NCI-H774 (cell line): ENCODE measurements around the gene CELF2.

Experiments used
- DNase-seq: peaks from one replicate; lab custom pipeline; 2025; lab: John Stamatoyannopoulos, UW

CELF2 gene

DNA sequence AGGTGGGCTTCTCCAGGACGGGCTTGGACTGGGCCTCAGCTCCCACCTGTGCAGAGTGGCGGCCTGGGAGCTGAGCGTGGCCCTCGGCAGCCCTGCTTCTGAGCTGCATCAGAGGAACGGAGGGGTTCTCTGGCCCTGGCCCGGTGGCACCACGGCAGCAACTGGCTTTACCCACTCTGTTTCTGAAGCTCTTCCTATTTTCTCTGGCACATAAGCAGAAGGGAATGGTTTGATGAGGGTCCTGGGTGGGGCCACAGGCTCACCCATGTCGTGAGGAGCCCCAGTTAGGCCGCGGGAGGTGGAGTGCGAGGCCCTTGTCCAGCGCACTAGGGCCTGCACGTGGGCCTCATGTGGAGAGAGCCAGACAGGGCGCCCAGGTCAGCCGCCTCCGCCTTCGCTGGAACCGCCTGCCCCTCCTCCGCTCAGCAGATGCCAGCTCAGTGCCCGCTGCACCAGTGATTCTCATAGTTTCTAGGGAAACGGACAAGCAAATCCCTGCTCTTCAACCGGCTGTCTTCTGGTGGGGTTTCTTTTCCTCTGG, 284.0 kb downstream of the CELF2 start:
- no peak for DNase-seq

DNA sequence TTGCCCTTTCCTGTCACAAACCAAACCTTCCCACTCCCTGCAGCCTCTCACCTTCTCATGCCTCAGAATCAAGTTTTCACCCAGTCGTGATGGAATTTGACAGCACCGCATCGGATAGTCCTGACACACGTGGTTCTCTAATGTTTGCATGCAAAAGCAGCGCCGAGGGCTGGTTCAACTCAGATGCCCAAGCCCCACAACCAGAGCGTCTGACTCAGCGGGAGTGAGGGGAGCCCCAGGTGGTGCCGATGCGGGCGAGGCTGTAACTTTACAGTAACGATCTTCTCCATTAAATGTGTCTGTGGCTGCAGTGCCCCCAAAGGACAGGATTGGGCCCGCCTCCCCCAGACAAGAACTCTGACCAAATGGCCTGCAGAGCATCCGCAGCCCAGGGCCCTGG, 284.5 kb downstream of the CELF2 start:
- no peak for DNase-seq

DNA sequence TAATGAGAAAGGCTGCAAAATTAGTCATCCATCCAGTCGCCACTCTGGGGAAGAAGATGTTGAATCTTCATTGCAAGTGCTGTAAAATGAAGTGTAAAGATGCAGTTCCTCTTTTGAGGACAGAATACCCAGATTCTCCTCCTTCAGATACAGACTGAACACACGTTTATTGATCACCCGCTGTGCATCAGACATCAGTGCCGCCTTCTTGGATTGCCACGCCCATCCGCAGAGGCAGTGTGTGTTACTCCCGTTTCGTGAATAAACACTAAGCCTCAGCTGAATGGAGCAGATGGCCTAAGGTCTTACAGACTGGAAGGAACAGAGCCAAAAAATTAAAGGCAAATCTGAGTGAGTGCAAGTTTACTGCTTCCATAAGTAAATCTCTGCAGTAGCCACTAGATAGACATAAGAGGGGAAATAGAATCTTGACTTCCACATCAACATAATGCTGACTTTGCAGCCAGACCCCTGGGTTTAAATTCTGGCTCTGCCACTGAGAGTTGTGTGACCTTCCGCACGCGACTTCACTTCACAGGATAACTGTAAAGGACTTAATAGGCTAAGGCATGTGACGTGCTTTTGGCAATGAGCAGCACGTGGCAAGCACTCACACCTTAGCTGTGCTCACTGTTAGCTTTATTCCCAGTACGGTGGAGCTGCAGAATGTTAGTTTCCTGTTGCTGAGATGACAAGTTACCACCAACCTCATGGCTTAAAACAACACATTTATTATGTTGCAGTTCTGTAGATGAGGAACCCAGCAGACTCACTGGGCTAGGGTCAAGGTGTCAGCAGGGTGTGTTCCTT, 285.9 kb downstream of the CELF2 start:
- no peak for DNase-seq

DNA sequence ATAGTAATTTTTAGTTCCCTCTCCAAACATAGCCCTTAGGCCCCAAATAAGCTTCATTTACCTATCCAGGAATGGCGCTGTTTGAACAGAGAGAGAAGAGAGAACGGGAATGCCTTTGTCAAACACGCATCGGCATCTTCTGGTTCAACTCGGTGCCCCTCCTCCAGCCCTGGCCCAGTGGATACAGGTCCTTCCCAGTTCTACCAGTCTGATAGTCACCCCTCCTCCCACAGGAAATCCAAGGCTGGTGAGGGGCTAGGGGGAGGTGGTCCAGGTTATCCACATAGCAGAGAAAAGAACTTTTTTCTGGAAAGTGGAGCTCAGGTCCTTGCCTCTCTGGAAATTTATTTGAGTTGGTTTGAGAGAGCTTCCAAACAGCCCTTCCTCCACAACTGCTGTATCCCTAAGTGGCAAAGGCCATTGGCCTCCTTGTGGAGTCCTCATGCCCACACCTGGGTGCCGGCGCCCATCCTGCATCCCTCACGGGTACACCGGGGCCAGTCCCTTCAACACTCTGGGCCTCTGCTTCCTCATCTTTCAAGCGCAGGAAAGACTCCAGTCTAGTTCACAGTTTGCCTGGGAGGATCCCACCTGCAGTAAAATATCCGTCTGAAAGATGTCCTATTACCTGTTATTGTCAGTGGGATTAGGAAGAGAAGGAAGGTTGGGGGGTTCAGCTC, 287.4 kb downstream of the CELF2 start:
- no peak for DNase-seq

DNA sequence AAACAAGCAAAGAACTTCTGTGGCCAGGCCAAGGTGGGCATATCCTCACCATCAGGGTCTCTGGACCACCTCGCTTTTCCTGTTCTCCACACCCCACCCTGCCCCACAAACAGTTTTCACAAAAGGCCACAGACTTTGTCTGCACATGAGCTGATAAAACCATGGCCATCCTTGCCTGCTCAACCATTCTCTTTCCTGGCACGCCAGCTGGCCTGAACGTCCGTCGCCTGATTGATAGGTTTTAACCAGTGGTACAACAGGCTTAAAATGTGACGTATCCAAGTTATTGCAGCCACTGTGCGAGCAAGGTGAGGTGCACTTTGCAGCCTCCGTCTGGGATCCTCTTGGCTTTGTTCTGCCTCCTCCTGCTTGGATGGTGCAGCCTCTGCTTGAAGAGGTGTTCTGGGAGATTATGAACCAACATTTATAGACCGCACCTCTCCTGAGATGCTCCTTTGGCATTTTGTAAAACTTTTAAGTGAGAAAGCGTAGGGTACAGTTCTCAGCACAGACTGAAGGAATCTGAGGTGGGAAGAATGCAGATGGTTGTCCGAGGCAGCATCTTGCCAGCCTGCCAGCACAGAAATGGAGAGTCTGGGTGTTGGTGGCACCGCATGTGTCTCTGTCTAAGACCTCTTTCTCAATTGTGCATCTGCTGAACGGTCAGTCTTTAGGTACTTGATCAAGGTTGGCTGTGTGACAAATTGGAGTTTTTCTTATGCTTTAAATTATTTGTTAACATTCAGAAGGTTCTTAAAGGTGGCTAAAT, 288.3 kb downstream of the CELF2 start:
- no peak for DNase-seq

DNA sequence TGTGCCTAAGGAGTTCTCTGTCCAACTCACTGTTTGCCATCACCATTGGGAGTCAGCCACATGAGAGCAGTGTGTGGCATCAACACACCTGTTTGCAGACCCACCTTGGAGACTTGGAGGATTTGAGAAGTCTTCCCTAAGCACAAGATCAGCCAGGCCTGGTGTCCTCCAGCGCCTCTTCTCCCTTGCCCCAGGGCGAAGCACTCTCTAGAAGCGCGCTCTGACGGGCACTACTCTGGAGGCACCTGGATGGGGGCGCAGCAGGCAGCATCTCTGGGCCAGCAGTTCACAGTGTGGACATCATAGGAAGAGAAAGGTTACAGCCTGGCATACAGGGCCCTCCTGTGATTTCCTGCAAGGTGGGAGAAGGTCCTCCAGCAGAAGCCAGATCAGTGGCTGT, 289.3 kb downstream of the CELF2 start:
- DNase-seq = no peak

DNA sequence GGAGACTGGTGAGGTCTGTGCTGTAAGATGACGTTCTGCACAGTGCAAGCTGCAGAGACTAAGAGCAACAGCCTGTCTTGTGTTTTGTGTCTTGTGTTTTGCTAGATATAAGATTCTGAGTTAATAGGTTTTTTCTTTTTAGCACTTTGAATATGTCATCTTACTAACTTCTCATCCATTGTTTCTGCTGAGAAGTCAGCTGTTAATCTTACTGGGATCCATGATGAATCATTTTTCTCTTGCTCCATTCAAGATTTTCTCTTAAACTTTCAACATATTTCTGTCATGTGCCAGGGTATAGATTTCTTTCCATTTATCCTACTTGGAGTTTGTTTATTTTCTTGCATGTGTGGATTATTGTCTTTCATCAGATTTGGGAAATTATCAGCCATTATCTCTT, 290.3 kb downstream of the CELF2 start:
- DNase-seq = no peak

DNA sequence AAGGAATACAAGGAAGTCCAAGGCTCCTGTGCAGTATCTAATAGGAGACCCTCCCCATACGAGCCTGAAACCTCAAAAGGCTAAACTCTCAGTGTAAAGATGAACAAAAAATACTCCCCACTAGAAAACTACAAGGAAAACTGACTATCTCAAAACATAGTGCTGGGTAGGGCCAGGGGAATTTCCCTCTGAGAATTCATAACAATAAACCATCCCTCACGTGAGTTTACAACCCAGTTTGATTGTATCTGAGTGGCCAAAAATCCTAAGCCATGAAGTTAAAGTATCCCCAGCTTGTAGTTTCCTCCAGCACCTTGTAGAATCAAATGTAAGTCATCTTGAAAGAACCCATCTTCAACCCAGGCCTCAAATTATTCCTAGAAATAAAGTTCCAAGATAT, 293.4 kb downstream of the CELF2 start:
- DNase-seq = no peak

DNA sequence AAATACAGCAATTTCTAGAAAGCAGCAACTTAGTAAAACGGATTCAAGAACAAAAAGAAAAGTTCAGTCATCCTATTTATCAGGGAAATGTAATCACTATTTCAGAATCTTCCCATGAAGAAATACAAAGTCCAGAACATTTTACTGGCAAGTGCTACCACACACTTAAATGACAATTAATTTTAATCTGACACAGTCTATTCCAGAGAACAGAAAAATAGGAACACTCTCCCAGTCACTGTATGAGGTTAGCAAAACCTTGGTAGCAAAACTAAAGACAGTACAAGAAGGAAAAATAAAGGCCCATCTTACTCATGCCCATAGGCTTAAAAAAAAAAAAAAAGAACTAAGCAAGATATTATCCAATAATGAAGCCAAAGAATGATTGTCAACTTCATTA, 295.8 kb downstream of the CELF2 start:
- DNase-seq = no peak

DNA sequence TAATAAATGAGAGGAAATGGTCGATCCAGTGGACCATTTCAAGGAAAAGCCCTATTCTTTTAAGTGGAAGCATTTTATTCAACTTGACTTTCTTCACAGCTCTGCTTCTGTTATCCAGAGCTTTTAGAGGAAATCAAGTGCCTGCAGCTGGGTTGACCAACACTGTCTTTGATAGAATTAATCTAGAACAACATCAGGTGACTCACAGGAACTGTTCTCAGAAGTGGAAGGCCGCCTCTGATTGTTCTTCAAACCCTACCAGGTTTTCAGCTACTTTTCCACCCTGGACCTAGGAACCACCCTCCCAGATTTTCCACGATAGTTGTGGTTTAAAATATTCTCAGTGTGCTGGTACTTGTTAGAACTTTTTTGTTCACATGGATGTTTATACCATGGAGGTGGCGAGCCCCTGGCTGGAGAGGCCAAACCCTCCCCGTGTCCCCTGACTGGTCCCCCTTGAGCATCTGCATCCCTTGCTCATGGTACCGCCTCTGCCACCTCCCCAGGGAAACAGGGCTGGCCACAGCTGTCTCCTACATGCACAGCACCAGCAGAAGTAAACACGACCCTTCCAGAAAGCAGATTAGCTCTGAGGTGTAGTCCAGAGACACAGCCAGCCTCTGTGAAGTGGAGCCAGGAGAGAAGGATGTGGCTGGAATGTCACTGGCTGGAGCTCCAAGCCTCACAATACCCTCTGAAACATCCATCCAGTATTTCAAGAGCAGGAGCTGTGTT, 300.4 kb downstream of the CELF2 start:
- no peak for DNase-seq

DNA sequence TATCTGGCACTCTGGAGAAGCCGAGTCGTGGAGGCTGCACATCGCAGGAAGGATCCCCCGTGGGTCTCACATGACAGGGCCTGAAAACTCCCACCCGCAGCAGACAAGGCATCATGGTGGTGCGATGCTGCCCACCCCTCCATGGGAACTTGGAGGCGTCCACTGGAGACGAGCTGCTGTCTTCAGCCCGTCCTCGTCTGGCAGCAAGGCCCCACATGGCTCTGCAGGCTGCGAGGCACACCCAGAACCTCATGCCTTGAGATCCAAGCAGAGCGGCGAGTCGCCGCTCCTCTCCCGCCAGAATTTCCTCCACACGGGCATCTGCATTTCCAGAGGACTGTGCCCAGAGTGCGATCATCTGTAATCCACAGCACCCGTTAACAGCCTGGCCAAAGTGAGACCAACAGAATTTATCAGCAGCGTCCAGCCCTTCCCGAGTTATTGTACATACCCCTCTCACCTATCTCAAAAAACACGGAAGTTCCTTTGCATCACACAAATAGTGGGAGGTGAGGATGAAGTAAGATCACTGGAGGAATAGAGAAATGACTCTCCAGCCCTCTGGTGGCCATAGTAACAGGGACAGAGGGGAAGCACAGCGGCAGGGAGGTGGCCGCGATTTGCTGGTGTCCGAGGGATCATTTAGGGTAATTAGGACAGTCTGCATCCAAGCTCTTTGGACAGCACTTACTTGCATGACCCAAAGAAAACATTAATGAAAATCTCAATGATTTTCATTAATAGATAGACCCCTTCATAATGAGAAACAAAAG, 301.3 kb downstream of the CELF2 start:
- no peak for DNase-seq

DNA sequence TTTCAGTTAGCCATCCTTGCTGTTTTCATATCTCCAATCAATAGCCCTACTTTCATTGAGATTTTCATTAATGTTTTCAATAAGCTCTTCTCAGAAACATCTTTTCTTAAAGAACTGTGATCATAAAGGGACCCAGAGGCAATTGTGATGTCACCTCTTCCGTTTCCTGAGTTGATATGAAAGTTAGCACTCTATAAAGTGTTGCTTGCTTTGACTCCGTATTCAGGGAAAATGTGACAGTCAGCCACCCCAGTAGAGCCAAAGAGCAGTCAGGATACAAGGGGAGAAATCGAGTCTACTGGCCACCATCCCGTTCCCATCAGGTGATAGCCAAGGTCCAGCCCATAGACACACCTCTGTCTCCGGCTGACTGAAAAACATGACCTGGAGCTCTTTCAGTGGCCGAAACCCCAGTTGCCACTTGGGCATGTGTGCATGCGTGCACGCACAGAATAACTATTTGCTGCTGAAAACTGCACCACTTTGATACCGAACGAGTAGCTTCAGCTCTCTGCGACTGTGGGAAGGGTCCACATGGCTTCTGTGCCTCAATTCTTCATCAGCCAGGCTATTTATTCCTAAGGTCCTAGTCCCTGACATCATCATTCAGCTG, 302.4 kb downstream of the CELF2 start:
- DNase-seq = no peak

DNA sequence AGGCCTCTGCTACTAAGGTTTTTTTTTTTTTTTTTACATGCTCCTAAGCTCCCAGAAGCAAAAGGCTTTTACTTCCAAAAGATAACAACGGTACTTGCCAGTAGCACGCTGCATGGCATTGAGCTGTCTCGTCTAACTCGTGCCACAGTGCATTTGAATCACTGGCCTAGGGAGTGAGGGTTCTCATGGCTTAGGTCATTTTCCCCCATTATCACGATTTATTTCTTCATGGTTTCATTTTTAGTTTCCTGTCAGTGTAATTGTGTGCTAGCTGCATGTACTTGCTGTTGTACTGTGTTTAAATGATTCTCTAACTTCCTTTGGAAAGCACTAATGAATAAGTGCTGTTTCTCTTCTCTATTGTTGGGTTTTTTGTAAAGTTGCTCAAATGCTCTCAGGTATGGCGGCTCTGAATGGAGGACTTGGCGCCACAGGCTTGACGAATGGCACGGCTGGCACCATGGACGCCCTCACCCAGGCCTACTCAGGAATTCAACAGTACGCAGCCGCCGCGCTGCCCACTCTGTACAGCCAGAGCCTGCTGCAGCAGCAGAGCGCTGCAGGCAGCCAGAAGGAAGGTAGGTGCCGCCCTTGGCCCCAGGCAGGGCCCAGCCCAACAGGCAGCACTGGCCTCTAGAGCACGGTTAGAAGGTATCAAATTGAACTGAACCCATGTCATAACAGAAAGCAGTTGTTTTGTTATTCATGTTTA, 303.3 kb downstream of the CELF2 start:
- no peak for DNase-seq

DNA sequence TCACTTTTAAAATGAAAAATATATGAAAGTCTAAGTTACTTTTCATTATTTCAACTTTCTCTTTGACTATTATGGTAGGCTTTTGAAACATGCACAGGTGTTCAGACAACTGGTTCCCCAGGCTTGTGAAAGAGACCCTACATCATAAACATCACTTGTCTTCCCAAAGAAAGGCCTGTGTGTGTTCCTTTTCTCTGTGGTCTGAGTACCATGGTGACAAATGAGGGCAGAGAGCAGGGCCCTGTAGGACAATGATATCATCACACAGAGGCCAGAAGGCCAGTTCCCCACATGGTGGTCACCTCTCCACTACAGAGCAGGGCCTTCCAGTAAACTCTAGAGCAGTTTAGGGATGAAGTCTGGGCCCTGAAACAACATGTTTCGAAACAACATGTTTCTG, 305.0 kb downstream of the CELF2 start:
- no peak for DNase-seq

DNA sequence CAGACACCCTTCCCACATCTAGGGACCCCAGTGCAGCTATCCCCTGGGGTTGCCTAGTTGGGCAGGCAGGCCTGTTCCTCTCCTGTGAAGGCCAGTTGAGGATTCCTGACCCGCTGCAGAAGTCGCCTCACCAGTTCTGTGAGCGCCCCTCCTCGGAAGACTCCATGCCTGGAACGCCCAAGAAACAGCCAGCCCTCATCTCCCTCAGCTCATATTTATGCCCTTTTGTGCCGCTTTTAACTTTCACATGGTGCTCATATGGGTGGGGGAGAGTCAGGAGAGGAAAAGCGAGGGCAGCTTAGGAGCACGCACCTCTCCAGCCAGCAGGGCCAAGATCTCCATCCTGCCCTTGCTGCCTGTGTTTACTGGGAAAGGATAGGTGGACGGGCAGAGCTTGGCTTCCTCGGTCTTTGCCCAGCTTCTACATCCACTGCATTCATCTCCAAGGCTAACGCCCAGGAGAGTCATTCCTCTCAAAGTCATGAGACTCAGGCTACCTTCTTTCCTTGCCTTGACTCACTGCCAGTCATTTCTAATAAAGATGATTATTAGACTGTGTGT, 307.2 kb downstream of the CELF2 start:
- DNase-seq = no peak

DNA sequence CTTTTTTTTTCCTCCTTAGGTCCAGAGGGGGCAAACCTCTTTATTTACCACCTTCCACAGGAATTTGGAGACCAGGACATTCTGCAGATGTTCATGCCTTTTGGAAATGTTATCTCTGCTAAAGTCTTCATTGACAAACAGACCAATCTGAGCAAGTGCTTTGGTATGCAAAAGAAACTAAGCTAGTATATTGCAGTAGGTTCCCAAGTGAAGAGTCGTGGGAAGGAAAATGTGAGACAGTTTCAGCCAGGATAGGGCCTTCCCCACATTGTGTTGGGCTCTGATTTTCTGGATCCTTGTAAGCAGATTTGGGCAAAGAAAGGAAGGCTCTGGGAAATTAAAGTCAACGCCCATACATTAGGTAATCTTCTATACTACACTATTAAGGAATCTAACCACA, 308.1 kb downstream of the CELF2 start:
- DNase-seq = no peak

DNA sequence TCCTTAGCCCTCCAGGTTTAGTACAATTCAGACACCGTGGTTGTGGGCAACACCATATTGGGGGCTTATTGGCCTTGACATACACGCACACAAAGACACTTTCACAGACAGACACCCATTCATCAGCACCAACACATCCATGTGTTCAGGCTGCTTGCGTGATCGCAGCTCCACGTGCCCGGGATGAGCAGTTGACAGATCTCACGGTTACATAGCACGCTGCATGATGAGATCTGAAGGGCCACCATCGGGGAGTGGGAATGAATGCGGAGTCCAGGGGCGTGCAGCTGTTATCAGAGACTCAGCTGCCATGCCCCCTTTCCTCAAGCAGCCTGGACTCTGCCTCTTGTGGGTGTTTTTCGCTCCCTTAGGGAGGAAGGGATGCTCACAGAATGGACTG, 308.6 kb downstream of the CELF2 start:
- no peak for DNase-seq

DNA sequence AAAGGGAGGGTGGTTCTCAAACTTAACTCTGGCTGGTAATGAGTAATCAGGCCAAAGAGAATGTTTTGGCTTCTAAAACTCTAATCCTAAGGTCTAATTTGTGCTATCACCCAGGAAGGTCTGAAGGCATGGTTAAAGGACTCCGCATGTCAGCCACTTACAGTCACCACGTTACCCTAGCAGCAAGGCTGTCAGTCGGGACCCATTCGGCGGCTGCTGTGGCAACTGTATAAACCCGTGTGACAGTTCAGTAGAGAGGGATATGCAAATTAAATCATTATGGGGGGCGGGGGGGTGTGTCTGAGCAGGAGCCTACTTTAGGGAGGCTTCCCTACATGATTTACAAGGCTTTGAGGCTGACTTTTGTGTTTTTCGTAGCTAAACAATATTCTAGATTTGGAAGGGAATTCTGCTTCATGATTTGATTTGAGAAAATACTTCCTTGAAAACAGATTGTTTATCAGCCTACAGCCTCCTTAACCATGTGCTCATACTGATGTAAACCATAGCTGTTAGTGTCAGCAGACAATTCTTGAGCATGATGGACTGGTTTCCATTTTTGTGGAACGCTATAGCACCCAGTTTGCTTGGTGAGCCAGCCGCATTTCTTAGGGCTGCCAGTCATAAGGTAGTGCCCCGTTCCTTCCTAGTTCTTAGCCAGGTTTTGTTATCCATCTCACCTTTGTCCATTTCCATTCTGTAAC, 309.4 kb downstream of the CELF2 start:
- no peak for DNase-seq
